Measurements from ENCODE around the gene SLC25A25.
A peak's percentile ranks its signal among the peaks of the same experiment; 100 is the strongest.
"Not testable (repeated sequence)": the region's sequence is repeated elsewhere in the genome, so short reads cannot be mapped to it uniquely, and the experiment has no call there.

SLC25A25 gene

DNA sequence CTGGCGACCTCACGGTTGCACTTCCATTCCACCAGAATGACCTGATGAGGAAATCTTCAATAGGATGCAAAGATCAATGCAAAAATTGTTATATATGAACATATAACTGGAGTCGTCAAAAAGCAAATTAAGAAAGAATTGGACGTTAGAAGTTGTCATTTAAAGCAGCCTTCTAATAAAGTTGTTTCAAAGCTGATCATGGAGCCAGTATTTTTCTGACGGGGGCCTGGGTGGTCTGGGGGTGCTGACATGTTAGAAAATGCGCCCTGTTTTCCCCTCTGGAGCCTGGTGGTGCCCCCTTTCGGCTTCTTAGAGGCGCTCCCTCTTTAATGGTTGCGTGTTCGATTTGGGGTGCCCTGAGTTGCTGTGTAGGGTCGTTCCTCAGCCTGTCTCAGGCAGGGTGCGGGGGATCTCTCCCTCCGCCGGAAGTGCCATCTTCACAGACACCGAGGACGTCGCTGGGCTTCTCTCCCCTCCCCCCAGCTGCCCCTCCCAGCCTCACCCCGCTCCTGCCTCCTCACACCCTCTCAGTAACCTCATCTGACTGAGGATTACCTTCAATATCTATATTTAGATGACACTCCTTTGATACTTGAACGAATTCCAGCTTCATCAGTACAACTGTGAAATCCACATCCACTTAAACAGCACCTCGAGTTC, 41.1 kb downstream of the SLC25A25 start:
- no peak for DNase-seq (ENCODE audit: low spot score)

DNA sequence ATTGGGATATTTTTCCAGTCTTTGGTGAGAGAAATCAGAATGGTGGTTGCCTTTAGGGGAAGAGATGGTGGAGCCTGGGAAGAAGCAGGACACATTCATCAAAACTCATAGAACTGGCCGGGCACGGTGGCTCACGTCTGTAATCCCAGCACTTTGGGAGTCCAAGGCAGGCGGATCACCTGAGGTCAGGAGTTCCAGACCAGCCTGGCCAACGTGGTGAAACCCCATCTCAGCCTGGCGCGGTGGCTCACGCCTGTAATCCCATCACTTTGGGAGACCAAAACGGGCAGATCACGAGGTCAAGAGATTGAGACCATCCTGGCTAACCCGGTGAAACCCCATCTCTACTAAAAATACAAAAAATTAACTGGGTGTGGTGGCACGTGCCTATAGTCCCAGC, 43.7 kb downstream of the SLC25A25 start:
- DNase-seq (ENCODE audit: low spot score), result not testable (repeated sequence)

DNA sequence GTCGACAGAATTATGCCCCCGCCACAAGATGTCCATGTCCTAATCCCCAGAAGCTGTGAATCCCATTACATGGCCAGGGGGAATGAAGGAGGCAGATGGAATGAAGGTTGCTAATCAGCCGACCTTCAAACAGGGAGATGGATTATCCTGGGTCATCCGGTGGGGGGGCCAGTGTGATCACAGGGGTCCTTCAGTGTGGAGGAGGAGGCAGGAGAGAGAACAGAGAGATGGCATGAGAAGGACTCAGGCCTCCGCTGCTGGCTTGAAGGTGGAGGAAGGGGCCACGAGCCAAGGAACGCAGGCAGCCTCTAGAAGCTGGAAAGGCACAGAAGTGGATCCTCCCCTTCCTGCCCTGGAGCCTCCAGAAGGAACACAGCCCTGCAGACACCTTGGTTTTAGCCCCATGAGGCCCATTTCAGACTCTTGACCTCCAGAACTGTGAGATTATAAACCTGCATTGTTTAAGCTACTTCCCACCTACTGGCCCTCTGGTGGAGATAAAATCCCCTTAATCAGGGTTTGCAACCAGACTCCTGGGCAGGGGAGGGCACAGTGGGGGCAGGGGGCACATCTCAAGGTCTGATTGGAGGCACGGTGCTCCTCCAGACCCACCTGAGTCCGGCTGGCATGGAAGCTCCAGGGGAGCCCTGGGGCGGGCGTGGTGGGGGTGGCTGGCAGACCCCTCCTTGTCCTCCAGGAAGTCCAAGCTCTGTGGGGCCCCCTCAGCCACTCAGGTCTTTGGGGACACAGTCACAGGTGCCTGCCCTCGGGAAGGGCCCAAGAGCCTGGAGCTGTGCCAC, 45.7 kb downstream of the SLC25A25 start:
- DNase-seq (ENCODE audit: low spot score), result no peak

DNA sequence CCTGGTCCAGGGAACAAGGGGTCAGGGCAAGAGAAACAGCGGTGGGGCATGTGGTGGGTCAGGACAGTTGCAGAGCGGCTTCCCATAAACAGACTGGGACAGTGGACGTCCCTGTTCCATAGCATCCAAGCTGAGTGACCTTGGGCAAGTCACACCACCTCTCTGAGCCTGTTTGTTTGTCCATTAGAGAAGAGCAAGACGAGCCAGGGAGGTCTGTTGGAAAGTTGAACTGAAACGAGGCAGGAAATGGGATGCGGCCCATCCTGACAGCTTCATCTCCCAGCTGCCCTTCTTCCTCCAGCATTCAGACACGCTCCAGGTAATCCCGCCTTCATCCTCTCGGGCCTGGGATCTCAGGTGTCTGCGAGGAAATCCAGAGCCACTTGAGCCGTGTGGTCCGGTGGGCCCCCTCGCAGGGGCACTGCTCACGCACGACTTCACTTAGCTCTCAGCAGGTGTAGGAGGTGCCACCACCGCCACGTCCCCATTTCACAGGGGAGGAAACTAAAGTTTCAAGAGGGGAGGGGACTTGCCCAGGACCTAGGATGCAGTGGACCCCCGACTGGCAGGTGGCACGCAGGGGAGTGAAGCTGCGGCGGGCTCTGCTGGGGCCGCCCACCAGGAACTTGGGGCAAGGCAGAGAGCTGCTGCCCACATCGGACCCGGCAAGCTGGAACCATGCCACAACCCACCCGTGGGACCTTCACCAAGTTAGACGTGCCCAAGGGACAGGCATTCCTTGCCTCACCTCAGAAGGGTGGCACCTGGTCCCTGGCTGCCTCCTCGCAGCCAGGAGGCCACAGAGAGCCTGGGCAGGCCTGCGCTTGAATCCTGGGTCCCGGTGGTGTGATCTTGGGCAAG, 46.5 kb downstream of the SLC25A25 start:
- DNase-seq (ENCODE audit: low spot score), result no peak

DNA sequence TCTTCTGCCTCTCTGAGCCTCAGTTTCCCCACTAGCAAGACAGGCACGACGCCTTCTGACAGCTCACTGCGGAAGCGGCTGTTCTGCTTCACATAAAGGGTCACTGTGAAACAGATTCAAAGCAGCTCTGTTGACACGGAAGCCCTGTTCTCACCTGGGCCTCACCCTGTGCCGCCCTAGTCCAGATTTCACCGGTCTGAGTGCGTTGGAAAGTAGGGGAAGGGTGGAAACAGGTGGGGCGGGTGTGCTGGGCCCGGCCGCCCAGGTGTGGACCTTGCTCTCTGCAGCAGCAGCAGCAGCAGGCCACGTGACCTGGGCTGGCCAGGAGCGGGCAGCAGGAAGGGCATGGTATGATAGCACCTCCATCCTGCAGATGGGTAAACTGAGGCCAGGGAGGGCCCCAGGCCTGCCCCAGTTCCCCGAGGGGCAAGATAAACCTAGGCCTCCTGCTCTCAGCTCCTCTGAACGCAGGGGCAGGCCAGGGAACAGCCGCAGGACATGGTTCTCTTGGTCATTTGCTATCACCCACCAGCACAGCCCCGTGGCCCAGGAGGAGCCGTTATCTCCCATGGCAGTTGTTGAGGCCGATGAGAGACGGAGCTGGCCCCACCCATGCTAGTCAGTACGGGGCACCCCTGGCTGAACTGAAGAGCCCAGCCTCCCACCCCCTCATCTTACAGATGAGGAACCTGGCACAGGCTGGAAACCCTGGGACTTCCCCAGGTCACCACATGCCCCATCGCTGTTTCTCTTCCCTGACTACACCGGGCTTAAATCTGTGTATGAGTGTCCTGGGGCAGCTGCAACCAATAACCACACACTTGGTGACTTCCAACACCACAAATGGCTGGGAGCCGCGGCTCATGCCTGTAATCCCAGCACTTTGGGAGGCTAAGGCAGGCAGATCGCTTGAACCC, 47.4 kb downstream of the SLC25A25 start:
- no peak for DNase-seq (ENCODE audit: low spot score)

DNA sequence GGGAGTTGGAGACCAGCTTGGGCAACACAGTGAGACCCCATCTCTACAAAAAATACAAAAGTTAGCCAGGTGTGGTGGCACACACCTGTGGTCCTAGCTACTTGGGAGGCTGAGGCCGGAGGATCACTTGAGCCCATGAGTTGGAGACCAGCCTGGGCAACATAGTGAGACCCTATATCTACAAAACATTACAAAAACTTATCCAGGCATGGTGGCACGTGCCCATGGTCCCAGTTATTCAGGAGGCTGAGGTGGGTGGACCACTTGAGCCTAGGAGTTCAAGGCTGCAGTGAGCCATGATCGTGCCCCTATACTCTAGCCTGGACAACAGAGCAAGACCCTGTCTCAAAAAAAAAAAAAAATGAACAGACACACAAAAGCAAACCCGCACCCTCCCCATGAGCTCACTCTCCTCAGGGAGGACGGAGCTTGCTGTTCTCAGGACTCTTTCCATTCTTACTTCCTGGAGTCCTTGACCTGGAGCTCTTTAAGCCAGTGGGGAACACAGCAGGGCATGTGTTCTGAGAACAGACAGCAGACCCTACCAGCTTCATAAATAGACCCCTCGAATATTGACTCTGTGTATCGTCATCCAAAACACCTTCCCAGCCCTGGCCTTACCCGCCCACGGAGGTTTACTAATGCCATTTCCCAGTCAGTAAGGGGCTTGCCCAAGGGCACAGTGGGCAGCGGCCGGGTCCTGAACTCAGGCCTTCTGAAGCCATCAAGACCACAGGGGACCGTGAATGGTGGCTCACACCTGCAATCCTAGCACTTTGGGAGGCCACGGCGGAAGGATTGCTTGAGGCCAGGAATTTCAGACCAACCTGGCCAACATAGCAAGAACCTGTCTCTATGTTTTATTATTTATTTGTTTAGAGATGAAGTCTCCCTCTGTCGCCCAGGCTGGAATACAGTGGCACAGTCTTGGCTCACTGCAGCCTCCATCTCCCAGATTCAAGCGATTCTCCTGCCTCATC, 48.4 kb downstream of the SLC25A25 start:
- DNase-seq (ENCODE audit: low spot score), result no peak

DNA sequence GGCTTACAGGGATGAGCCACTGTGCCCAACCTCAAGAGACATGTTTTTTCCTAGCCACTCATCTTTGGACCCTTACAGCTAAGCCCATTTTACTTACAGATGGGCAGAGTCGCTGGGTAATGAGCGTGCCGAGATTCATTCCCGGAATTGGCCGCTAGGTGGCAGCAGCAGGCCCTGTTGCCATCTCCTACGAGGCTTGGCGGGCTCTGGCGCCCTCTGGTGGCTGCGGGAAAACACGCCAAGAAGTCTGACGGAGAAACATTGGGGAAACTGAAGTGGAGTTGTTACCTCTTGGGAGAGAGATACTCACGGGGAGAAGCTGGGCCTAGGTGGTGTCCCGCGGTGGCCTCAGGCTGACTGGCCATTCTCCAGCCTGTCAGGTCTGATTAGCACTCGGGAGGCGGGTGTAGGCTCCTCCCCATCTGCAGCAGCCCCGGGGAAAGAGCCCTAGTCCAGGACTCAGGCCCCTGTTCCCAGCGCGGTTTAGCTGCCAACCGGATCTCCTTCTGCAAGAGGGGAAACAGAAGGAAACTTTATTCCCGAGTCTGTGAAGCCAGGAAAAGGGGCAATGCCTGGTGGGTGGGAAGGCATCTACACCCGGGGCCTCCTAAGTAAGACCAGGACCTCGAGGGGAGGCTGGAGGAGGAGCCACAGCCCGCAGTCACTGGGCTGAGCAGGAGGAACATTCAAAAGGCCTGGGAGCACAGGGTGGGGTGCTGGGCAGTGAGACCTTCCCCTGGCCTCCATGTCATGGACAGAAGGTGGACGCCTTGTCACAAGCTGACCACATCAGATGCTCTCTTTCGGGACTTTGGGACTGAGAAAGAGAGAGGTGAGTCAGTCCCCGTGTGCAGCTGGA, 49.8 kb downstream of the SLC25A25 start:
- DNase-seq (ENCODE audit: low spot score), result peak; percentile 90

DNA sequence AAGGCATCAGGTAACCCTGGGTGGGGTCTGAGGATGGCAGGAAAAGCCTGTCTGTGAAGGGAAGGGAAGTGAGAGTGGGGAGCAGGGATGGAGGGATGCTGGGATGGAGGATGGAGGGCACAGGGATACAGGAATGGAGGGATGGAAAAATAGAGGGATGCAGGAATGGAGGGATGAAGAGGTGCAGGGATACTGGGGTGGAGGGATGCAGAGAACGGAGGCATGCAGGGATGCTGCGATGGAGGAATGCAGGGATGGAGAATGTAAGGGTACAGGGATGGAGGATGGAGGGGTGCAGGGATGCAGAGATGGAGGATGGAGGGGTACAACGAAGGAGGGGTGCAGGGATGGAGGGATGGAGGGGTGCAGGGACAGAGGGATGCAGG, 50.4 kb downstream of the SLC25A25 start:
- DNase-seq (ENCODE audit: low spot score), result no peak

DNA sequence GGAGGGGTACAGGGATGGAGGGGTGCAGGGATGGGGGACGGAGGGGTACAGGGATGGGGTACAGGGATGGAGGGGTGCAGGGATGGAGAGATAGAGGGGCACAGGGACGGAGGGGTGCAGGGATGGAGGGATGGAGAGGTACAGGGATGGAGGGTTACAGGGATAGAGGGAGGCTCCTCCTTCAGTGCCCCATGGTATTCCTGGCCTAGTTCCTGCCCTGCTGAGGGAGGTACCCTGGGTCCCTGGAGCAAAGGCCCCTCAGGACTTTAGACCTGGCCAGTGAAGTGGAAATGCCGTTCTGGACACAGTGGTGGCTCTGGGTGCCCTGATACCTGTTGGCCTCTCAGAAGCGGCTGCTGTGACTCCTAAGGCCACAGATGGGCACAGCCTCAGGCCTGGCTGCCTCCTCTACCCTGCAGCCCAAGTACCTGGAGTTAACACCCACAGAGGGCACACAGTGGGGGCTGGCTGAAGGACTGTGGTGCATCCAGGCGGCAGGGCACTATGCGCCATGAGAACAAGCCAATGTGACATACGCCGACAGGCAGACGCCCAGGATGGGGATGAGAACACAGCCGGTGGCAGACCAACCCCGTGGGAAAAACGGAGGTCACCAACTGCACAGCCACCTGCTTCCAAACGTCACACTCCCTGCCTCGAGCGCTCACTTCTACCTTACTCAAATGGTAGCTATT, 51.1 kb downstream of the SLC25A25 start:
- no peak for DNase-seq (ENCODE audit: low spot score)

DNA sequence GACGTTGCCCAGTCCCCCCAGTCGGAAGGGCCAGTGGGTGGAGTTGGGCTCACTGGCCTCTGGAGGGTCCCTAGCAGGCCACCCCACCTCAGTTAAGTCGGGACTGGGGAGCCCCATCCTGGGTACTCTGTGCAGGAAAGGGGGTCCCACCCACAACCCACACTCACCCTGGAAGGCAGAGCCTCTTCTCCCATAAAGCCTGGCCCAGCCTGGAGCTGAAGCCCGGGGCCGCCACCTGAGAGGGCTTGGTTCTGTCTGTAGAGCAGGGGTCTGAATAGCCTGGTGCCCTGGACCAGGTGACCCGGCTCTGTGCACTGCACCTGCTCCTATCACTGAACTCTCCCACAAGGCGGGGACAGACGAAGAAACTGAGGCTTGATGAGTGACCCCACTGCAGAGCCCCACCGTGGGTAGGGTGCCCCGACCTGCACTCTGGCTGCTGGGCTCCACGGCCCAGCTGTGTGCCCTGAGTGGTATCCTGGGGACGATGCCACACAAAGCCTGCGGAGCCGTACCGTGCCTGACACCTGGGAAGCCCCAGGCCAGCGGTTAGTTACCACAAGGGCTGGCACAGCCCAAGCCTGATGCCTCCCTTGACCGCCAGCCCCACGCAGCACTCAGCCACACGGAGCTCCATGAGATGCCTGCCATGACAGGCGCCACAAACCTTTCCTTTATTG, 52.2 kb downstream of the SLC25A25 start:
- no peak for DNase-seq (ENCODE audit: low spot score)

DNA sequence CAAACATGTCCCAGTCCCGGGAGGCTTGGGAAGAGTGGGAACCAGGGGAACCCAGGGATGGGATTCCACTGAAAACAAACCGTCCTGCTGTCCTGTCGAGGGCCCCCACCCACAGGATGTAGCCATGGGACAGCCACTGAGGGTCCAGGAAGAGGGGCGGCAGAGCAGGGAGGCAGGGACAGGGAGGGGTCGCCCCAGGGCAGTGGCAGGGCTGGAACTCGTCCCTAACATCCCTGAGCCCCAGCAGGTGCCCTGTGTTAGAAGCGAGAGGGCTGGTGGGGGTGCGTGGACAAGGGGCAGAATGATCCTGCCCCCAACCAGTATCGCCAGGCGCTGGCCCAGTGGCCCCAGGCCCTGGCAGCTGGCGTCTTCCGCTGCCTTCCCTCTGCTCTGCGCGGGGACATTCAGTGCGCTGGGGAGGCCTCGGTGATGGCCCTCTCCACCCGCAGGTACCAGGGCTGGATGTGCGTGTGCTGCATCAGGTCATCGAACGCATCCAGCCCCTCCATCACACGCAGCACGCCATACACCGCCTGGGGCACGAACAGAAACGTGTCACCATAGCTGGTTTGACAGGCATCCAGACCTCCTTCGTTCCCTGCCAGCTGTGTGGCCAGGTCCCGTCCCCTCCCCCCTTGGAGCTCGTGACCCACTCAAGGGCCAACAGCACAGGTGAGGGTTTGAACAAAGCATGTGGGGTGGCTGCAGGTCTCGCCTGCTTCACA, 52.9 kb downstream of the SLC25A25 start:
- no peak for DNase-seq (ENCODE audit: low spot score)

DNA sequence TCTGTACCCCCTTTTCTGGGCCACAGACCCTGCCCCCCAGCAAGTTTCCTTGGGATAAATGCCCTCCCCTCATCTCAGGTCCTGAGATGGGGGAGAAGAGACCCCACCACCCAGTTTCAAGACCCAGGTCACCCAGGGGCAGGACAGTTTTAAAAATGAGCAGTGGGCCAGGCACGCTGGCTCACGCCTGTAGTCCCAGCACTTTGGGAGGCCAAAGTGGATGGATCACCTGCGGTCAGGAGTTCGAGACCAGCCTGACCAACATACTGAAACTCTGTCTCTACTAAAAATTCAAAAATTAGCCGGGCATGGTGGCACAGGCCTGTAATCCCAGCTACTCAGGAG, 53.4 kb downstream of the SLC25A25 start:
- no peak for DNase-seq (ENCODE audit: low spot score)

DNA sequence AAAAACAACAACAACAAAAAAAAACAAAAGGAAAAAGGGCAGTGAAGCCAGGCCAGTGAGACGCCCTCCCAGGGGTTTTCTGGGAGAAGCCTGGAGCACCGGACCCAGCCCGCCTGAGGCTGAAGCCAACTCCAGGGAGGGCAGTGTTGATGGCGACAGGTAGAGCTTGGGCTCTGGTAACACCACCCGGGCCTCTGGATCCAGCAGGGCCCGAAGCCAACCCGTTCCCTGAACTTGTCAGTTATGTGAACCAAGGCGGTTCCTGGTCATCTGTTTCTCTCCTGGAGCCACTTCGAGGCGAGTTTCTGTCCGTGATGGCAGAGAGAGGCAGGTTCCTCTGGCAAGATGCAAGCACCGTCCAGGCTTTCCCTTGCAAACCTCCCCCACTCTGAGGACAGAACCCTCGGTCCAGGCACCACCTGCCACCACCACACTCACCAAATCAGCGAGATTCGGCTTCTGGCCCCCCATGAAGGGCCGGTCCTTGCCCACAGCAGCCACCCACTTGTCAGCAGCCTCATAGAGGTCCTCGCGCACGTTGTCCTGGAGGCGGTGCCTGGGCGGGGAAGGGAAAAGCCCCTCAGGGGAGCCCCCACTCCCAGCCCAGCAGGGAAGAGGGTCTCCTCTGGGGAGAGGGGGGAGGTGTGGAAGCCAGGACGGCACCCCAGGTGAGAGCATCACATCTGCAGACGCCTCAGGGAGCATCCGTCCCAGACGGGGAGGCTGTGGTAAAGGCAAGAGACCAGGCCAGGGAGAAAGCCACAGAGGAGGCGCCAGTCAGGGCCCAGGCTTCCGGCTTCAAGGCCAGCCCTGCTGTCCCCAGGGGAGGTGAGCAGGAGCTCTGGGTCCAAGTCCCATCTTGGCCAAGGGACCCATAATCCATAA, 54.1 kb downstream of the SLC25A25 start:
- no peak for DNase-seq (ENCODE audit: low spot score)

DNA sequence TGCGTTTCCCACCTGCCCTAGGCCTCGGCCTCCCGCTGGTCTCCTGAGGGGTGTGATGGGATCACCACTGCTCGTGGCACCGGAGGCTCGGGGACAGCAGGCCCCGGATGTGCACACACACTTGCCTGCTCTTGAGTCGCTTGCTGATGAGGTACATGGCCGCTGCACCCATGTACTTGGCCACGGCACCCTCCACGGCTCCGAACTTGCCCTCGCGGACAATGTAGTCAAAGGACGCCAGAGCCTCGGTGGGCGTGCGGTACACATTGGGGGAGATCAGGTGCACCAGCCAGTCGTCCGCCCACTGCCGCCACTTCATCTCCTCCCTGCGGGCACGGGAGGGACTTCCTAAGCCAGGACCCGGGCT, 54.8 kb downstream of the SLC25A25 start:
- no peak for DNase-seq (ENCODE audit: low spot score)

DNA sequence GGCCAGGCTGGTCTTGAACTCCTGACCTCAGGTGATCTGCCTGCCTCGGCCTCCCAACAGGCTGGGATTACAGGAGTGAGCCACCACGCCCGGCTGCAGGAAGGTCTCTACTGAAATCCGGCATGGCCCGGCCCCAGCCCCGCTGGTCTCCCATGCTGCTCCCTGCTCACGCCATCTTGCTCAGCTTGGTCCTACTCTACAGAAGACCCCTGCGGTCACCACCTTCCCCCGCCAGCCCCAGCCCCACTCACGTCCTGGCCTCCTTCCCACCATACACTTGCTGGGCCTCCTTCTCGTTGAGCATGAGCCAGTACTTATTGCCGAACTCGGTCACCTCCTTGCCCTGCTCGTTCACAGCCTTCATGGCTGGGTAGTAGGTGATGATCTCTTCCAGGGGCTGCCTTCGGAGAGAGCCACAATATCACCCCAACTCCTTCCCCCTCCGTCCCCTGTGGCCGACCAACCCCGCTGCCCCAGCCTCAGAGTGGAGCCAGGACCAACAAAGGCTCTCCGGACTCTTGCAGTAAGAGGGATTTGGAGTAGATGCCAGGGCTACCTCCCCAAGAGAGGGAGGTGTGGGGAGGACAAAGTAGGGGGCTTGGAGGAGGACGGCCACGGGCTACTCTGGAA, 55.5 kb downstream of the SLC25A25 start:
- DNase-seq (ENCODE audit: low spot score), result no peak

DNA sequence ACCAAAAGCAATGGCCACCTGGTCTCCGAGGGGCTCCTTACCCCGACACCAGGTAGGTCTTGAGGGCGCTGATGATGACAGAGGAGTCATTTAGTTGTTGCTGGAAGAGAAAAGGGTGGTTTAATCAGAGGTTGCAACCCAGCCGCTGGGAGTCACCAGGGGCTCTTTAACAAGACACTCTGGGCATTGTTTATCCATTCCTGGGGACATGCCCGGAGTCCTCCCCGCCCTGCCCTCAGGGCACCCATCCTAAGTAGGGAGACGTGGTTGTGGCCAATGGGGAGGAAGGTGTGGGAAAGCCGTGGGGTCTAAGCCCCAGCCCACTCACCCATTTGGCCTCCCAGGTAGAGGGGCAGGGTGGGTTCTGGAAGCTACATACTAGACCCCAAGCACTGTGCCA, 56.4 kb downstream of the SLC25A25 start:
- no peak for DNase-seq (ENCODE audit: low spot score)

All from AG08396 (cell line).